A549 (cell line): ENCODE results near the gene NOS1.

ENCODE experiments used
- CEBPB ChIP-seq, 2 experiments: fragments of >200 bp in 1 of 2; sonication (Bioruptor Twin) in 1 of 2; formaldehyde crosslinking in 1 of 2; IDR thresholded peaks; 2 replicates each; pipeline ENCODE4 v1.6.1; 2012 to 2016
- KDM1A ChIP-seq: fragments of 200-600 bp; sonication (generic); IDR thresholded peaks from 2 replicates; pipeline ENCODE4 v1.6.1; 2016; ENCODE audit warnings: low read depth, mild to moderate bottlenecking
- POLR2A ChIP-seq: IDR thresholded peaks from 2 replicates; pipeline ENCODE4 v1.6.1; 2012; ENCODE audit warnings: mild to moderate bottlenecking, low read length
- RNF2 ChIP-seq: fragments of 200-600 bp; sonication (generic); IDR thresholded peaks from 2 replicates; pipeline ENCODE4 v1.6.1; 2016; ENCODE audit warnings: low read depth, mild to moderate bottlenecking, antibody characterized with exemption, moderate library complexity, borderline replicate concordance
- TP53 ChIP-seq: fragments of 250-450 bp; sonication (Bioruptor Pico); IDR thresholded peaks from 2 replicates; pipeline ENCODE4 v1.5.0; 2021; ENCODE audit warnings: mild to moderate bottlenecking, moderate library complexity
- ZC3H11A ChIP-seq: fragments of 450-650 bp; IDR thresholded peaks from 2 replicates; pipeline ENCODE4 v1.6.1; 2014; ENCODE audit warnings: antibody characterized with exemption, mild to moderate bottlenecking
- TF ChIP-seq, protein P1 (sequence below): fragments of >200 bp; sonication (Bioruptor Twin); formaldehyde crosslinking; IDR thresholded peaks from 3 replicates; pipeline ENCODE4 v1.5.1; 2016
- TF ChIP-seq, protein P2 (sequence below): fragments of 150-350 bp; IDR thresholded peaks from 2 replicates; pipeline ENCODE4 v1.6.1; 2014; ENCODE audit warnings: low read depth, mild to moderate bottlenecking, low read length

DNA sequence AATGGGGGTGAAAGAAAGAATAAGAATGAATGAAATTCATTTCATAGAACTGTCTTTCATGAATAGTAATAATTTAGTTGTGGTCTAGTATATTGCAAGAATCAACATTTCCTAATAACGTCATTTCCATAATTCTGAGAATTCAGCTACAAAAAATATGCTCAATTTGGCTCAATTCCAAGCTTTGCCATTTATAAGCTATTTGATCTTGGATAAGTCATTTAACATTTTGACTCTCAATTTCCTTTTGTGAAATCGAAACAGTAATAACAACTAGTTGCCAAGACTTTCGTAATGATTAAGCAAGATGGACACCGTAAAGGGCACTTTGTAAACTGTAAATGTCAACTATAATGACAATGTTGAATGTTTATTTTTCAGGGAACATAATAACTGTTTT lies 18.1 kb downstream of the NOS1 start:
- TF ChIP-seq, protein P1, sequence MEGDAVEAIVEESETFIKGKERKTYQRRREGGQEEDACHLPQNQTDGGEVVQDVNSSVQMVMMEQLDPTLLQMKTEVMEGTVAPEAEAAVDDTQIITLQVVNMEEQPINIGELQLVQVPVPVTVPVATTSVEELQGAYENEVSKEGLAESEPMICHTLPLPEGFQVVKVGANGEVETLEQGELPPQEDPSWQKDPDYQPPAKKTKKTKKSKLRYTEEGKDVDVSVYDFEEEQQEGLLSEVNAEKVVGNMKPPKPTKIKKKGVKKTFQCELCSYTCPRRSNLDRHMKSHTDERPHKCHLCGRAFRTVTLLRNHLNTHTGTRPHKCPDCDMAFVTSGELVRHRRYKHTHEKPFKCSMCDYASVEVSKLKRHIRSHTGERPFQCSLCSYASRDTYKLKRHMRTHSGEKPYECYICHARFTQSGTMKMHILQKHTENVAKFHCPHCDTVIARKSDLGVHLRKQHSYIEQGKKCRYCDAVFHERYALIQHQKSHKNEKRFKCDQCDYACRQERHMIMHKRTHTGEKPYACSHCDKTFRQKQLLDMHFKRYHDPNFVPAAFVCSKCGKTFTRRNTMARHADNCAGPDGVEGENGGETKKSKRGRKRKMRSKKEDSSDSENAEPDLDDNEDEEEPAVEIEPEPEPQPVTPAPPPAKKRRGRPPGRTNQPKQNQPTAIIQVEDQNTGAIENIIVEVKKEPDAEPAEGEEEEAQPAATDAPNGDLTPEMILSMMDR = no peak
- TF ChIP-seq, protein P2, sequence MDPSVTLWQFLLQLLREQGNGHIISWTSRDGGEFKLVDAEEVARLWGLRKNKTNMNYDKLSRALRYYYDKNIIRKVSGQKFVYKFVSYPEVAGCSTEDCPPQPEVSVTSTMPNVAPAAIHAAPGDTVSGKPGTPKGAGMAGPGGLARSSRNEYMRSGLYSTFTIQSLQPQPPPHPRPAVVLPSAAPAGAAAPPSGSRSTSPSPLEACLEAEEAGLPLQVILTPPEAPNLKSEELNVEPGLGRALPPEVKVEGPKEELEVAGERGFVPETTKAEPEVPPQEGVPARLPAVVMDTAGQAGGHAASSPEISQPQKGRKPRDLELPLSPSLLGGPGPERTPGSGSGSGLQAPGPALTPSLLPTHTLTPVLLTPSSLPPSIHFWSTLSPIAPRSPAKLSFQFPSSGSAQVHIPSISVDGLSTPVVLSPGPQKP = no peak
- TF ChIP-seq KDM1A = no peak
- no peak for TF ChIP-seq CEBPB (IDR thresholded peaks at IDR 0.05)
- TF ChIP-seq RNF2 = no peak
- no peak for TF ChIP-seq POLR2A
- TF ChIP-seq ZC3H11A = no peak
- TF ChIP-seq TP53 = no peak
